Mononuclear cell (primary cell): ENCODE data around the gene FYB1. TPM values are rescaled to one million over a fixed set of nuclear protein-coding genes. Genes with fewer than 3 reads are reported as not detected.
"Not testable (repeated sequence)": the region's sequence is repeated elsewhere in the genome, so short reads cannot be mapped to it uniquely, and the experiment has no call there.

Experiments used
- H3K27me3 ChIP-seq: 2 replicates; pipeline ENCODE4 v1.6.0; 2011; ENCODE audit warnings: low read length, control low read depth; ENCODE audit not compliant: insufficient read depth
- H3K4me1 ChIP-seq: 2 replicates; pipeline ENCODE4 v1.5.1; 2011; ENCODE audit warnings: mild to moderate bottlenecking, low read length, control low read depth; ENCODE audit not compliant: insufficient read depth
- H3K4me3 ChIP-seq: 2 replicates; pipeline ENCODE4 v1.5.1; 2011; ENCODE audit warnings: mild to moderate bottlenecking, low read length, moderate library complexity
- H3K9me3 ChIP-seq: 2 replicates; pipeline ENCODE4 v1.5.1; 2011; ENCODE audit warnings: low read depth, mild to moderate bottlenecking, control low read depth, low read length
- total RNA-seq: library from RNA; depleted of rRNA; stranded (reverse); fragments of >200 nt; gene quantifications from one replicate; pipeline ENCODE4 v1.2.3, GENCODE V29; 2012

FYB1 gene
- total RNA-seq, 1 donor, result 189 TPM

GRCh38 chr5:39189292-39189955 lies 29.9 kb downstream of the FYB1 start:
- Histone ChIP-seq H3K4me1 (peaks cover 75% of the 10 kb centered on the region), H3K9me3 (no peaks in the 10 kb centered on the region), H3K27me3 (no peaks in the 10 kb centered on the region), H3K4me3 (no peak overlapping the region)

GRCh38 chr5:39187831-39188731 lies 31.3 kb downstream of the FYB1 start:
- Histone ChIP-seq H3K4me3 (no peak overlapping the region), H3K4me1 (peaks cover 62% of the 10 kb centered on the region), H3K27me3 (no peaks in the 10 kb centered on the region), H3K9me3 (no peaks in the 10 kb centered on the region)

GRCh38 chr5:39186722-39187539 lies 32.4 kb downstream of the FYB1 start:
- Histone ChIP-seq H3K4me1 (peaks cover 65% of the 10 kb centered on the region), H3K27me3 (no peaks in the 10 kb centered on the region), H3K9me3 (no peaks in the 10 kb centered on the region), H3K4me3 (no peak overlapping the region)

DNA sequence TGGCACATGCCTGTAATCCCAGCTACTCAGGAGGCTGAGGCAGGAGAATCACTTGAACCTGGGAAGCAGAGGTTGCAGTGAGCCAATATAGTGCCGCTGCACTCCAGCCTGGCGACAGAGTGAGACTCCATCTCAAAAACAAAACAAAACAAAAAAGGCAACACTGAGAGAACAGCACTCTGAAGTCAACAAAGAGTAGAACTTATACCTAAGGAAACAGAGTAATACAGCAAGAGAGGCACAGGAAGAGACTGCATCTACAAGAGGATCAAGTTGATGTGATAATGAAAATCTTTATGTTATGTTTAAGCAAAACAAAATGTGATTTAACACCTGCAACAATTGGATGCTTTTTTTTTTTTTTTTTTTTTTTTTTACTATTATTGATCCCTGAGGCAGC lies 33.1 kb downstream of the FYB1 start:
- Histone ChIP-seq H3K4me3 (no peak overlapping the region), H3K27me3 (no peaks in the 10 kb centered on the region), H3K4me1 (peaks cover 67% of the 10 kb centered on the region), H3K9me3 (no peaks in the 10 kb centered on the region)

DNA sequence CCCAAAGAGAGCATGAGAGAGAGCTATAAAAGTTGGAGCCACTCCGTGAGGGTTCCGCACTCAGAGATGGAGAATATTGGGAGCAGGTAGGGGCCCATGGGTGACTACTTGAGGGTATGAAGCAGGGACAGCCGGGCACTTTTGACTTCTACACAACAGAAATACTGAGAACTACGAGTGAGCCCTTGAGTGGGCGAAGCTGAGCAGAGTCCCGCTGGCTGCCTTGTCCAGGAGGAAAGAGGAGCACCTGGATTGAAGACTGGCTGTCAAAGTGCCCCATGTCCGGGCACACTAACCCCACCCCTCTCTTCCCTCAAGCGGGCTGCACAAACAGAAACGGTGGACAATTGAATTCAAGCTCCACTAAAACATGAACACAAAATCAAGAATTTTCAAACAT lies 33.6 kb downstream of the FYB1 start:
- Histone ChIP-seq H3K4me3 (no peak overlapping the region), H3K9me3 (no peaks in the 10 kb centered on the region), H3K4me1 (peaks cover 64% of the 10 kb centered on the region), H3K27me3 (no peaks in the 10 kb centered on the region)

DNA sequence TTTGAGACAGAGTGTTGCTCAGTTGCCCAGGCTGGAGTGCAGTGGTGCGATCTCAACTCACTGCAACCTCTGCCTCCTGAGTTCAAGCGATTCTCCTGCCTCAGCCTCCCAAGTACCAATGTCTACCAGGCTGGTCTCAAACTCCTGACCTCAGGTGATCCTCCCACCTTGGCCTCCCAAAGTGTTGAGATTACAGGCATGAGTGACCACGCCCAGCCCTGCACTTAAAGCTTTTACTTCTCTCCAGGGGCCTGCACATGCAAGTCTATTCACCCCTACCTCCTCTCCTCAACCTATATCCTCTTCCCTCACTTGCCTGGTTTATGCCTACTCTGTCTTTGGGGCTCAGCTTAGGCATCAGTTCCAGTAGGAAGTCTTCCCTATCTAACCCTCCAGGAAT lies 39.8 kb downstream of the FYB1 start:
- not testable (repeated sequence) for H3K9me3 ChIP-seq, H3K4me3 ChIP-seq, H3K27me3 ChIP-seq
- peaks cover 77% of the 10 kb centered on the region for H3K4me1 ChIP-seq

GRCh38 chr5:39178861-39179260 lies 40.5 kb downstream of the FYB1 start:
- Histone ChIP-seq H3K9me3 (no peaks in the 10 kb centered on the region), H3K27me3 (no peaks in the 10 kb centered on the region), H3K4me3 (no peak overlapping the region), H3K4me1 (peaks cover 77% of the 10 kb centered on the region)

- Histone ChIP-seq H3K27me3 (no peaks in the 10 kb centered on the region), H3K4me3 (no peak overlapping the region), H3K9me3 (no peaks in the 10 kb centered on the region), H3K4me1 (peaks cover 77% of the 10 kb centered on the region)
These were observed 41.2 kb downstream of the FYB1 start for GRCh38 chr5:39178171-39178570.

GRCh38 chr5:39177631-39177964 lies 41.8 kb downstream of the FYB1 start:
- H3K4me3 ChIP-seq, result no peak overlapping the region
- no peaks in the 10 kb centered on the region for H3K9me3 ChIP-seq
- H3K27me3 ChIP-seq, result no peaks in the 10 kb centered on the region
- peaks cover 71% of the 10 kb centered on the region for H3K4me1 ChIP-seq

- peaks cover 69% of the 10 kb centered on the region for H3K4me1 ChIP-seq
- no peak overlapping the region for H3K4me3 ChIP-seq
These were observed 42.4 kb downstream of the FYB1 start for GRCh38 chr5:39176759-39177630.

DNA sequence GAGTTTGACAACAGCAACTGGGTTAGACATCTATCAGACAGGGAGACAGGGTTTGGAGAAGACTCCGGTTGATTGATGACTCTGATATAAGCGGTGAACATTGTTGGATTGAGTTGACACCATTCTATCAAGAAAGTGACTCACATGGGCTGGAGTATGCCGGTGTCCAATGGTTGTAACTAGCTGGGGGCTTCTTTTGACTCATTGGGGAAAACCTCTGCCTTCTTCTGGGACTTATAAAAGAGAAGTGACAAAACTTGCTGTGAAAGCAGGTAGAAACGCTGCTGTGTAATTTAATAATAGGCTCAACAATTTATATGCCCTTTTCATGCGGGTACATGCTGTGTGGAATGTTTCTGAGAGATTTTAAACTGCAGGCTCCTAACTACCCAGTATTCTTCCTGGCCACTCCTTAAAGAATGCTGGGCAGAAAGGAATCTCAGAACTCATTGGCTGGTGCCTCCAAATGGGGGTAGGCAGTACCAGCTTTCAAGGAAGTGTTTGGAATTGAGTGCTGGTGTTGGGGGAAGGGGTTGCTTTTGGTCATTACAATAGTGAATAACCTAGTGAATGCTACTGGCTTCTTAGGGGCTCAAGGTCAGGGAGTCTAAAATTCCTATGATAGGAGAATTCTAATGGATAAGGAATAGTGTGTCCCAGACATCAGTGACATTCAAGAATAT lies 43.9 kb downstream of the FYB1 start:
- Histone ChIP-seq H3K4me1 (peaks cover 69% of the 10 kb centered on the region), H3K27me3 (no peaks in the 10 kb centered on the region), H3K4me3 (no peak overlapping the region), H3K9me3 (no peaks in the 10 kb centered on the region)

More at GRCh38 chr5:39176759-39177630, 42.4 kb downstream of the FYB1 start:
- Histone ChIP-seq H3K9me3 (no peaks in the 10 kb centered on the region), H3K27me3 (no peaks in the 10 kb centered on the region)

DNA sequence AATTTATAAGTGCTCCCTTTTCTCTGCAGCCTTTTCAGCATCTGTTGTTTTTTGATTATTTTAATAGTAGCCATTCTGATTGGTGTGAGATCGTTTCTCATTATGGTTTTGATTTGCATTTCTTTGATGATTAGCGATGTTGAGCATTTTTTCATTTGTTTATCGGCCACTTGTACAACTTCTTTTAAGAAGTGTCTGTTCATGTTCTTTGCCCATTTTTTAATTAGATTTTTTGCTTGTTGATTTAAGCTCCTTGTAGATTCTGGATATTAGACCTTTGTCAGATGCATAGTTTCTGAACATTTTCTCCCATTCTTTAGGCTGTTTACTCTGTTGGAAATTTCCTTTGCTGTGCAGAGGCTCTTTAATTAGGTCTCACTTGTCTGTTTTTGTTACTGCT lies 46.3 kb downstream of the FYB1 start:
- Histone ChIP-seq H3K4me1 (peaks cover 56% of the 10 kb centered on the region), H3K27me3 (no peaks in the 10 kb centered on the region), H3K9me3 (no peaks in the 10 kb centered on the region), H3K4me3 (no peak overlapping the region)

GRCh38 chr5:39172593-39172992 lies 46.8 kb downstream of the FYB1 start:
- H3K4me3 ChIP-seq, result no peak overlapping the region

GRCh38 chr5:39171647-39172046 lies 47.7 kb downstream of the FYB1 start:
- no peaks in the 10 kb centered on the region for H3K27me3 ChIP-seq
- no peaks in the 10 kb centered on the region for H3K9me3 ChIP-seq
- no peak overlapping the region for H3K4me3 ChIP-seq
- H3K4me1 ChIP-seq, result peaks cover 53% of the 10 kb centered on the region

More at GRCh38 chr5:39172593-39172992, 46.8 kb downstream of the FYB1 start:
- H3K9me3 ChIP-seq, result no peaks in the 10 kb centered on the region
- H3K27me3 ChIP-seq, result no peaks in the 10 kb centered on the region
- H3K4me1 ChIP-seq, result peaks cover 56% of the 10 kb centered on the region
